ENCODE data around the gene ARAP3. TPM values are rescaled to one million over a fixed set of nuclear protein-coding genes. Genes with fewer than 3 reads are reported as not detected.

Gene ARAP3
- total and polyA plus RNA-seq, 9 donors = 6.8 to 19.3 (median 13.4) TPM

- H3K36me3 ChIP-seq (ENCODE audit: control insufficient read depth, insufficient read depth, low read length) = peaks cover 13% of the 10 kb centered on the region
- peak; percentile 94 for DNase-seq
- H3K9me3 ChIP-seq (replicated peaks; ENCODE audit: control insufficient read depth, low read depth, low read length) = no peaks in the 10 kb centered on the region
- peak within 1 kb of the TSS; percentile 99 for H3K4me3 ChIP-seq (ENCODE audit: low read length)
- H3K27ac ChIP-seq (ENCODE audit: low read length) = peak within 1 kb of the TSS; percentile 71
- peaks cover 26% of the 10 kb centered on the region for H3K4me1 ChIP-seq (ENCODE audit: control insufficient read depth, insufficient read depth, low read length)
- H3K27me3 ChIP-seq (ENCODE audit: control insufficient read depth, insufficient read depth, low read length) = peaks cover 26% of the 10 kb centered on the region
- under 1% methylated on average over 42 of the region's 55 CpGs for whole genome bisulfite sequencing (ENCODE audit: insufficient coverage)
Measured at GRCh38 chr5:141636413-141637122, 45.5 kb downstream of the ARAP3 start, which contains the start of the genes HDAC3 and RELL2. Gene HDAC3 (minus strand): TSS chr5:141636849. CDS start chr5:141636790, 59 bp downstream. Gene RELL2 (plus strand): TSS chr5:141636997. CDS start chr5:141638226, 1,229 bp downstream.

DNA sequence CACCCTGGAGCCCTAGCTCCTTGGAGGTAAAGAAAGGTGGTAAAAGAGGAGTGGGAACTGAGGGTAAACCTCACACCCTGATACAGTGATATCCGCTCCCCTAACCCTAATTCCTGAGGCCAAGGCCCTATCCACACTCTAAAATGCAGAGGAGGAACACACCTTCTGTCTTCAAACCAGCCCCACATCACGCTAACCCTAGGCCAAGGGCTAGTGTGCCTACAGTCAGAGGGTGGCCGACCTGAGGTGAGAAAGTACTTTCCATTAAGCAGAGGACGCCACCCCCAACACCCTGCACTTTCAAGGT lies 46.0 kb downstream of the ARAP3 start:
- Histone ChIP-seq H3K27me3 (ENCODE audit: control insufficient read depth, insufficient read depth, low read length) (peaks cover 26% of the 10 kb centered on the region), H3K4me3 (ENCODE audit: low read length) (peak overlapping the region; percentile 99), H3K36me3 (ENCODE audit: control insufficient read depth, insufficient read depth, low read length) (peaks cover 10% of the 10 kb centered on the region), H3K4me1 (ENCODE audit: control insufficient read depth, insufficient read depth, low read length) (peaks cover 26% of the 10 kb centered on the region), H3K27ac (ENCODE audit: low read length) (no peak overlapping the region), H3K9me3 (replicated peaks; ENCODE audit: control insufficient read depth, low read depth, low read length) (no peaks in the 10 kb centered on the region)
- no peak for DNase-seq
- WGBS (ENCODE audit: insufficient coverage) = 7% methylated on average over 3 of the region's 4 CpGs

GRCh38 chr5:141635646-141636045 lies 46.4 kb downstream of the ARAP3 start:
- H3K4me3 ChIP-seq (ENCODE audit: low read length) = peak overlapping the region; percentile 99
- H3K4me1 ChIP-seq (ENCODE audit: control insufficient read depth, insufficient read depth, low read length) = peaks cover 26% of the 10 kb centered on the region
- no peak overlapping the region for H3K27ac ChIP-seq (ENCODE audit: low read length)
- no peak for DNase-seq
- WGBS (ENCODE audit: insufficient coverage) = no CpG with 5 or more reads among the region's 7 CpGs
- H3K9me3 ChIP-seq (replicated peaks; ENCODE audit: control insufficient read depth, low read depth, low read length) = no peaks in the 10 kb centered on the region
- H3K36me3 ChIP-seq (ENCODE audit: control insufficient read depth, insufficient read depth, low read length) = peaks cover 10% of the 10 kb centered on the region
- peaks cover 26% of the 10 kb centered on the region for H3K27me3 ChIP-seq (ENCODE audit: control insufficient read depth, insufficient read depth, low read length)

GRCh38 chr5:141634720-141635119 lies 47.3 kb downstream of the ARAP3 start:
- Histone ChIP-seq H3K27ac (ENCODE audit: low read length) (no peak overlapping the region), H3K9me3 (replicated peaks; ENCODE audit: control insufficient read depth, low read depth, low read length) (no peaks in the 10 kb centered on the region), H3K27me3 (ENCODE audit: control insufficient read depth, insufficient read depth, low read length) (peaks cover 23% of the 10 kb centered on the region), H3K36me3 (ENCODE audit: control insufficient read depth, insufficient read depth, low read length) (peaks cover 16% of the 10 kb centered on the region), H3K4me1 (ENCODE audit: control insufficient read depth, insufficient read depth, low read length) (peaks cover 26% of the 10 kb centered on the region), H3K4me3 (ENCODE audit: low read length) (no peak overlapping the region)
- DNase-seq = no peak
- WGBS (ENCODE audit: insufficient coverage) = 93% methylated on average over 3 of the region's 6 CpGs

DNA sequence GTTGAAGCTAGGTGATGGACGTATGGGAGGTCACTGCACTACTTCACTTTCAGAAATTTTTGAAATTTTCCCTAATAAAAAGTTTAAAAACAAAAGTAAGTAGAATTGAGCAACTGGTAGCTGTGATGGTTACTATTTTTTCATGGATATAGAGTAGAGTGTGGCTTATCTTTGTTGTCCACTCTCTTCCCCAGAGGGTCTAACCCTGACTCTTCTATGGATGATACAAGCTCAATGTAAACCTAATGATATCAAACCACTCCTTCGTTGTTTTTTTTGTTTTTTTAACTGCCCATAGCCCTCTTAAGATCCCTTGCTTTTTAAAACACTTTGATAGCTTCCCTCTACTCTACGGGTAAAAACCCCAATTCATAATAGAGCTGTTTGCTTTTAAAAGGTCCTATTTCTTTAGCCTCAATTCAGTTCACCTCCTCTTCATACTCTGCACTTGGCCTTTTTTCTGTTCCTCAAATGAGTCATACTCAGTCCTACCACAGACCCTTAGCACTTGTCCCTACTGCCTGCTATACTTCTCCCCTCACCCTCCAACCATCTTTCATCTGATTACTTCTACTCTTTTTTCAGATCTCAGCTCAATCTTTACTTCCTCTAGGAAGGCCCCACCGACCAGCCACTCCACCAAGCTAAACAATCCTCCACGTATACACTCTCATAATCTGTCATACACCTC lies 48.0 kb downstream of the ARAP3 start:
- no peak for DNase-seq
- Histone ChIP-seq H3K27me3 (ENCODE audit: control insufficient read depth, insufficient read depth, low read length) (peaks cover 22% of the 10 kb centered on the region), H3K36me3 (ENCODE audit: control insufficient read depth, insufficient read depth, low read length) (peaks cover 23% of the 10 kb centered on the region), H3K4me1 (ENCODE audit: control insufficient read depth, insufficient read depth, low read length) (peaks cover 26% of the 10 kb centered on the region), H3K4me3 (ENCODE audit: low read length) (no peak overlapping the region), H3K27ac (ENCODE audit: low read length) (no peak overlapping the region), H3K9me3 (replicated peaks; ENCODE audit: control insufficient read depth, low read depth, low read length) (no peaks in the 10 kb centered on the region)
- WGBS (ENCODE audit: insufficient coverage) = 82% methylated on average over 4 of the region's 5 CpGs

GRCh38 chr5:141632650-141633049 lies 49.4 kb downstream of the ARAP3 start:
- peaks cover 19% of the 10 kb centered on the region for H3K4me1 ChIP-seq (ENCODE audit: control insufficient read depth, insufficient read depth, low read length)
- no peak overlapping the region for H3K4me3 ChIP-seq (ENCODE audit: low read length)
- peaks cover 36% of the 10 kb centered on the region for H3K36me3 ChIP-seq (ENCODE audit: control insufficient read depth, insufficient read depth, low read length)
- H3K27ac ChIP-seq (ENCODE audit: low read length) = no peak overlapping the region
- DNase-seq = no peak
- H3K27me3 ChIP-seq (ENCODE audit: control insufficient read depth, insufficient read depth, low read length) = peaks cover 8% of the 10 kb centered on the region
- no peaks in the 10 kb centered on the region for H3K9me3 ChIP-seq (replicated peaks; ENCODE audit: control insufficient read depth, low read depth, low read length)
- no CpG with 5 or more reads among the region's 2 CpGs for WGBS (ENCODE audit: insufficient coverage)

GRCh38 chr5:141630570-141631140 lies 51.4 kb downstream of the ARAP3 start:
- no peak for DNase-seq
- peaks cover 7% of the 10 kb centered on the region for H3K4me1 ChIP-seq (ENCODE audit: control insufficient read depth, insufficient read depth, low read length)
- WGBS (ENCODE audit: insufficient coverage) = no CpG with 5 or more reads among the region's 5 CpGs
- no peak overlapping the region for H3K27ac ChIP-seq (ENCODE audit: low read length)
- peaks cover 51% of the 10 kb centered on the region for H3K36me3 ChIP-seq (ENCODE audit: control insufficient read depth, insufficient read depth, low read length)
- no peaks in the 10 kb centered on the region for H3K27me3 ChIP-seq (ENCODE audit: control insufficient read depth, insufficient read depth, low read length)
- no peaks in the 10 kb centered on the region for H3K9me3 ChIP-seq (replicated peaks; ENCODE audit: control insufficient read depth, low read depth, low read length)
- H3K4me3 ChIP-seq (ENCODE audit: low read length) = no peak overlapping the region

GRCh38 chr5:141628175-141628788 lies 53.7 kb downstream of the ARAP3 start:
- Histone ChIP-seq H3K36me3 (ENCODE audit: control insufficient read depth, insufficient read depth, low read length) (peaks cover 61% of the 10 kb centered on the region), H3K4me1 (ENCODE audit: control insufficient read depth, insufficient read depth, low read length) (peaks cover 6% of the 10 kb centered on the region), H3K27me3 (ENCODE audit: control insufficient read depth, insufficient read depth, low read length) (no peaks in the 10 kb centered on the region), H3K27ac (ENCODE audit: low read length) (no peak overlapping the region), H3K4me3 (ENCODE audit: low read length) (no peak overlapping the region), H3K9me3 (replicated peaks; ENCODE audit: control insufficient read depth, low read depth, low read length) (no peaks in the 10 kb centered on the region)
- WGBS (ENCODE audit: insufficient coverage) = 100% methylated on average over 1 of the region's 6 CpGs
- no peak for DNase-seq

DNA sequence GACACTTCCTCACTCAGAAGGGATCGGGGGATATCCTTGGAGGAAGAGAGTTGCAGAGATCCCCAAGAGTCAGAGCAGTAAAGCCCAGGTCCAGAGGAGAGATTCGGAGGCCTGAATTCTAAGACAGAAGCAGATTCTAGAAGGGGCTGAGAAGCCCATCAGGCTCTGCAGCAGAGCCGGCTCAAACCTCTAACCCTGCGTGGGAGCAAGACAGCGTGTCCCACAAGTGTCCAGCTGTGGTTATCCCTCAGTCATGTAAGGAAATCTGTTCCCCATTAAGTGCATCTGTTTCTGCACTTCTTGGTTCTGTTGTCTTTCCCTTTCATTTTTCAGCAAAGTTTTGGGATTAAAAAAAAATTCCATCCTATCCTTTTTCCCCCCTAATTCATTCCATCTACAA lies 58.4 kb downstream of the ARAP3 start:
- H3K36me3 ChIP-seq (ENCODE audit: control insufficient read depth, insufficient read depth, low read length) = peaks cover 55% of the 10 kb centered on the region

GRCh38 chr5:141623186-141623585 lies 58.8 kb downstream of the ARAP3 start:
- peak; percentile 63 for DNase-seq

More for the DNA sequence above, 58.4 kb downstream of the ARAP3 start:
- Histone ChIP-seq H3K27ac (ENCODE audit: low read length) (peak overlapping the region; percentile 29), H3K4me3 (ENCODE audit: low read length) (no peak overlapping the region), H3K27me3 (ENCODE audit: control insufficient read depth, insufficient read depth, low read length) (no peaks in the 10 kb centered on the region), H3K9me3 (replicated peaks; ENCODE audit: control insufficient read depth, low read depth, low read length) (no peaks in the 10 kb centered on the region), H3K4me1 (ENCODE audit: control insufficient read depth, insufficient read depth, low read length) (peaks cover 8% of the 10 kb centered on the region)
- DNase-seq = peak; percentile 74
- WGBS (ENCODE audit: insufficient coverage) = 20% methylated on average over 4 of the region's 5 CpGs

More at GRCh38 chr5:141623186-141623585, 58.8 kb downstream of the ARAP3 start:
- Histone ChIP-seq H3K36me3 (ENCODE audit: control insufficient read depth, insufficient read depth, low read length) (peaks cover 51% of the 10 kb centered on the region), H3K27me3 (ENCODE audit: control insufficient read depth, insufficient read depth, low read length) (no peaks in the 10 kb centered on the region), H3K4me3 (ENCODE audit: low read length) (no peak overlapping the region), H3K4me1 (ENCODE audit: control insufficient read depth, insufficient read depth, low read length) (peaks cover 9% of the 10 kb centered on the region), H3K9me3 (replicated peaks; ENCODE audit: control insufficient read depth, low read depth, low read length) (no peaks in the 10 kb centered on the region), H3K27ac (ENCODE audit: low read length) (peak overlapping the region; percentile 29)

Data from muscle of leg (tissue), 11 donors.